Measurements from ENCODE around the gene FEZ2.

GRCh38 chr2:36587101-36587500, 10.9 kb downstream of the FEZ2 start:
- TF ChIP-seq CTCF (IDR thresholded peaks at IDR 0.05), result no peak
- TF ChIP-seq POLR2A (IDR thresholded peaks at IDR 0.05), result no peak

Data from testis (tissue), 2 donors.